Stimulated activated CD4-positive, alpha-beta T cell treated with anti-CD3 and anti-CD28 coated beads, Interleukin-4, amount 100 ng/mL, for 24 hours (primary cell): ENCODE measurements around the gene CYSRT1.

Experiments
- DNase-seq: peaks from one replicate; pipeline ENCODE4 v3.0.0-alpha.2; 2020

Gene CYSRT1, protein sequence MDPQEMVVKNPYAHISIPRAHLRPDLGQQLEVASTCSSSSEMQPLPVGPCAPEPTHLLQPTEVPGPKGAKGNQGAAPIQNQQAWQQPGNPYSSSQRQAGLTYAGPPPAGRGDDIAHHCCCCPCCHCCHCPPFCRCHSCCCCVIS

DNA sequence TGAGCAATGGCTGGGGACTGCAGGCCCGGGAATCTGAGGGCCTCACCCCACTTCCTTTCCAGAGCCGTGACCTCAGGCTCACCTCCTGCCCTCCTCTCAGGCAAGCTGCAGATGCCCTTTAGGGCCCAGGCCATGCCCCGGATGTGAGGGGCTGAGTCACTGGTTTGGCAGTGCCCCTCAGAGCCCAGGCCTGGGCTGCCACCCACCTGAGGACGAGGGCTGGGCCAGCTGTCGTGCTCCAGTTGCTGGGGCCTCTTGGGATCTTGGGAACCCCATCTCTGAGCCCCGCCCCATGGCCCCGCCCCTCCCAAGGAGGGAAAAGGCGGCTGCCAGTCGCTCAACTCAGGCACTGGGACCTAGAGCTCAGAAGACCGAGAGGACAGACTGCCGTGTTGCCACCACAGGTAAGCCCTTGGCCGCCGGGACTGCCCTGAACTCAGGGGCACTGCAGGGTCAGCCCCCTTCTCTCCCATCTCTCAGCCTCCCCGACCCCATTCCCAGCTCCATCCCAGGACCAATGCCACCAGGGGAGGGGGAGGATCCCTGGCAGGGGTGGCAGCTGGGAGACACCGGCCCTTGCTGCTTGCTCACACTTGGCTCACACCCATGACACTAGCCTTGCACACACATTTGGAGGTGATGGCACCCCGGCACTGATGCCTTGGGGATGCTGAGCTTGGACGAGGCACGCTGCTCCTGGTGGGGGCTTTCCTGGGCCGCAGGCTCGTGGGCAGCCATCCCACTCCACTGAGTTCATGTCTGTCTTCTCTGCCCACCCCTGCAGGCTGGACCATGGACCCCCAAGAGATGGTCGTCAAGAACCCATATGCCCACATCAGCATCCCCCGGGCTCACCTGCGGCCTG is at the start of gene CYSRT1:
Gene CYSRT1, plus strand, starts transcription at position 345 of the 865 bp plus-strand sequence. Its CDS starts 448 bp downstream, at position 793.
- no peak for DNase-seq

DNA sequence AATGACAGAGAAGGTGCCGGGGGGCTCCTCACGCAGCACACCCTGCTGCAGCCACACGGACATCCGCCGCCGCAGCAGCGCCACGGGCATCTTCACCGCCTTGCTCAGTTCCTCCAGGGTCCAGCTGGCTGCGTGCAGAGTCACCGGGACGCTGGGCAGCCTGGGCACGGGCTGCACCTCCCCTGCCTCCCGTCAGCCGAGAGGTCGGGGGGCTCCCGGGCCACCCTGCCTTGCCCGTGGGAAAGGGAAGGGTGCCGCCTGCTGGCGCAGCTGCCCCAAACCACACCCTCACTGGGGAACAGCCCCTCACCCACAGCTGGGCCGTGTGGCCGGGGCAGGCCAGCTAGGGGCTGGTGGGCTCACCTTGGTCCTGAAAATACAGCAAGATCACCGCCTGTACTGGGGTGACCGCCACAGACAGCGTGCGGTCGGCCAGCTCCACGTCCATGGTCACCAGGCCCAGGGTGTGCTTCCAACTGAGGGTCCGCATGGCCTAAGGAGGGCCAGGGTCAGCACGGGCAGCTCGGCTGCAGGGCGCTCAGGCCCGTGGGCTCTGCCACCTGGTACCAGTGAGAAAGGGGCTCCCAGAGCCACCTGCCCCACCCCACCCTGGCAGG is 49.5 kb upstream of the CYSRT1 start:
- no peak for DNase-seq

DNA sequence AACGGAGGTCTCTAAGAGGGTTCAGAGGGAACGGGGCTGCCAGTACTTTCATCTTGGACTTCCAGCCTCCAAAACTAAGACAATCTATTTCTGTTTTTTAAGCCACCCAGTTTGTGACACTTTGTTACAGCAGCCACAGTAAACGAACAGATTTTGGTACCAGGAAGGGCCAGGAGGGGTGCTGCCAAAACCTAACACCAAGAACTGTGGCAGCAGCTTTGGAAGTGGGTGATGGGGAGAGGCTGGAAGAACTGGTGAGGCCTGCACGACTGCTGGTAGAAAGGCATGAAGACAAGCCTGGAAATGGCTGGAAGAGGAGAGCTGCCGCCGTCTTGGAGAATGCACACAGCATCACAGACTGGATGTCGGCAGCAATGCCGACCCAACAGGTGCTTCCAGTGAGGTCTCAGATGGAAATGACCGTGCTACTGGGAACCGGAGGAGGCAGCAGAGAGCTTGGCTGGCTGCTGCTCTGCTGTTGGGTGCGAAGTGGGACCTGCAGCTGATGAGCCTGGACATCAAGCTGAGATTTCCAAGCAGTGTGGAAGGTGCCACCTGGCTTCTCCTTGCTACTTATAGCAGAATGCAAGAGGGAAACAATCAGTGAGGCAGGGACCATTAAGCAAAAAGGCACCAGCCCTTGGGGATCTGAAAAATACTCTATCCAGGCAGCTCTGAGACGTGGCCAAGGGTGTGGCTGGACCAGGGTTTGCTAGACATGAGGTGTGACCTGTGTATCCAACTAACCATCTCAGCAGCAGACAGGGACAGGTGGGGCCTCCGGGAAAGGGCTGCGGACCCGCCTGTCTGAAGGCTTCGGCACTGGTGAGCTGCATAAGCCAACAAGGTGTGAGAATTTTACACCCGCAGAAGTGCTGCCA is 48.4 kb upstream of the CYSRT1 start:
- DNase-seq: peak; percentile 22

DNA sequence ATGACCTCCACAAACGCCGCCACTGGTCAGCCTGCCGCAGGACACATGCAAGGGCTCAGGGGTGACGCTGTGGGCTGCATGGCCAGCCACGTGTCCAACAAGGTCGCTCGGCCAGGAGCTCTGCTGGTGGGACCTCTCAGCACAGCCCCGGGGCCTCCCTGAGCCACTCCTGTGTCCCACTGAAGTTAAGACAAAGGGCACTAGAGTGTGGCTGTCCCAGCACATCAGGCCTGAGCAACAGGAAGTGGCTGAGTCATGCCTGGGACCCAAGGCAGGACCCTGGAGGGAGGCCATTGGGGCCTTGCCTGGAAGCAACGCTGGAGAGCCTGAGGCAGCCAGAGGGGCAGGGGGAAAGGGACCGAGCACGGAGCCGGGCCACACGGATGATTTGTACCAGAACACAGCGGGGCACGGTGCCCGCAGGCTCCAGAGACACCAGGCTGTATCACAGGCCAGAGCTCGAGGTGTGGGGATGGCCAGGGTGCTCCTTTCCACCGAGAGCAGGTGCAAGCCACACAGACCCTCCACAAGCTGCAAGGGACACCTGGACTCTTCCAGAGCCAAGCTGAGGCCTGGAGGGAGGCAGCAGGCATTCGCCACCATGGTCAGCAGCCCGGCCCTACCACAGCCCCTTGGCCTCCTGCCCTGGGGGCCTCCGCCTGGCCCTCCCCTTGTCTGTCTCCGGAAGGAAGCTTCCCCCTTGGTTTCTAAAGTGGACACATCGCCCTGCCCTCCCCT is 46.6 kb upstream of the CYSRT1 start:
- DNase-seq: no peak

DNA sequence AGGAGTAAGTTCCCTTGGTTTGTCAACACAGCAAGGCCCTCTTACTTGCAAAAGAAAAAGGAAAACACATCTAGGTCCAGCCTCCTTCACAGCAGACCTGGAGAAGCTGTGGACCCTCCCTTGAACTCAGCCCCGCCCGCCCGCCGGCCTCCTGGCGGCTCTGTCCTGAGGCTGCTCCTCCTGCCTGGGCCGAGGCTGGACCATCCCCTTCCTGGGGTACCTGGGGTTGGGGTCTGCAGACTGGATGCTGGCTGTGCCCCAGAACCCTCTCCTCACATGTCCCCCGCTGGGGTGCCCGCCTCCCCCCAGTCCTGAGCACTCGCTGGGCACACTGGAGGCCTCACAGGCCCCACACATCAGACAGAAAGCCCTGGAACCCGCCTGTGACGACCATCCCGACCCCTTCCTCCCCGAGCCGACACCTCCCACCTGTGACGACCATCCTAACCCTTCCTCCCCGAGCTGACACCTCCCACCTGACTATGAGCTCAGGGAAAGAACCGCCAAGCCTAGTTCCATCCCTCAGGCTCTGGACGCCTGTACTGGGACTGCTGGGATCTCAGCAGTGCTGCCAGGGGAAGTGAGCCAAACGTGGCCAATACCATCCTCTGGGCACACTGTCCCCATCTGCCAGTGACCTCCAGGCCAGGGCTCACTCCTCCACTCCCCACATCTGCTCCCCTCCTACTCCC is 45.9 kb upstream of the CYSRT1 start:
- DNase-seq: no peak

DNA sequence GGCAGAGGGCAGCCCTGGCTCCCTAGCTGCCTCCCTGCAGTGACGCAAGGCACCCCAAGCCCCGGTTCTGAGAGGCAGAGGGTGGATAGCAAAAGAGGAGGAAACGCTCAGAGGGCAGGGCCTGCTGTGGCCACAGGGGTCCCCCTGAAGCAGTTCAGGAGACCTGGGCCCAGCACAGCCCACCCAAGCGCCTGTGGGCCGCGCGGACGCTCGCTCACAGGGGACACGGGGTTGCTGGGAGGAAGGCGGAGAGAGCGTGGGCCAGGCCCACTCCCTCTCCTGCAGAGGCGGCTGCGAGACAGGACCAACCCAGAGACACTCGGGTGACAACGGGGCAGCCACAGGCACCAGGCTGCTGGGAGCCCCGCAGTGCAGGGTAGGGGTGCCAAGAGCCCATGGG is 45.2 kb upstream of the CYSRT1 start:
- no peak for DNase-seq

DNA sequence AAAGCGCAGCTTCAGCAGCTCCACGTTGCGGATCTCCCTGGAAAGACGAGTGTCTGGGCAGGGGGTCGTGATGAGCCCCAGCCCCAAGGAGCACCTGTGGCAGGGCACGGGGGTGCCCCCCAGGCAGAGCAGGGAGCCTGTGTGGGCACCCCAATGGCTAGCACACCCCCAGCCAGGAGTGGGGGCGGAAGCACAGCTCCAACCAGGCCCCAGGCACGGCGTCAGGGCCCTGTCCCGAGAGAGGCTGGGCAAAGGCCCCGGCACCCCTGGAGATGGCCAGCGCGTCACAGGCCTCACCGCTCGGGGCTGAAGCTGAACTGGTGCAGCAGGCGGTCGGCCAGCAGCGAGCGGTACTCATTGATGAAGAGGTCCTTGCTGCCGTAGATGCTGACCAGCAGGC is 44.5 kb upstream of the CYSRT1 start:
- DNase-seq: no peak

DNA sequence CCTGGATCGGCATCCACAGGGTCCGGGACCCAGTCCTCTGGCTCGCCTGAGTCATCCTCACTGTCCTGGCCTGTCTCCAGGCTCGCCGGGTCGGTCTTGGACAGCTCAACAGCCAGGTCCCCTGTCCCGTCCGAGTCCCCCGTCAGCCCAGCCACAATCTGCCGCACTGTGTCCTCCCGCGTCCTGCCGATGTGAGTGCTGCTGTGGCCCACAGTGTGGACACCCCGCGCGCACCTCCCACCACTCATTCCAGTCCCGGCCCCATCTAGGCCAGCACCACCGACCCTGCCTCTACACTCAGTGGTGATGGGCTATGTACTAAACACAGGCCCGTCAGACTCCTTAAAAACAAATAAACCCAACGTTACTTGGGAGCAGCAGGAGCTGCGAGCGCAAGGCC is 43.3 kb upstream of the CYSRT1 start:
- DNase-seq: no peak

DNA sequence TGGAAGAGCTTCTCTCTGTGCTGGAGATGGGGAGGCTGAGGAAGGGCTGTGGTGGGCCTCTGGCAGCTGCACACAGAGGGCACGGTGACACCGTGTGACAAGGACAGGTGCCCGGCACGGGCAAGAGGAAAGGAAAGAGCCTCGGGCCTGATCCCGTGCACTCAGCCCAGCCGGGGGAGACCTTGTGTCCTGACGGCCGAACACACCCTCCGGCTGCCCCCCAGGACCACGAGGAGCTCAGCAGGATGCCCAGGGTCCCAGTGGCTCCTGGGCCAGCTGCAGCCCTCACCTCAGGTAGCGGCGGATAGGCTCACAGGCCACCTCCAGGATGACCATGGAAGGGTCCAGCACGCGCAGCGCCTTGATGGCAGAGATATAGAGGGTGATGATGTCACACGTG is 42.1 kb upstream of the CYSRT1 start:
- no peak for DNase-seq

DNA sequence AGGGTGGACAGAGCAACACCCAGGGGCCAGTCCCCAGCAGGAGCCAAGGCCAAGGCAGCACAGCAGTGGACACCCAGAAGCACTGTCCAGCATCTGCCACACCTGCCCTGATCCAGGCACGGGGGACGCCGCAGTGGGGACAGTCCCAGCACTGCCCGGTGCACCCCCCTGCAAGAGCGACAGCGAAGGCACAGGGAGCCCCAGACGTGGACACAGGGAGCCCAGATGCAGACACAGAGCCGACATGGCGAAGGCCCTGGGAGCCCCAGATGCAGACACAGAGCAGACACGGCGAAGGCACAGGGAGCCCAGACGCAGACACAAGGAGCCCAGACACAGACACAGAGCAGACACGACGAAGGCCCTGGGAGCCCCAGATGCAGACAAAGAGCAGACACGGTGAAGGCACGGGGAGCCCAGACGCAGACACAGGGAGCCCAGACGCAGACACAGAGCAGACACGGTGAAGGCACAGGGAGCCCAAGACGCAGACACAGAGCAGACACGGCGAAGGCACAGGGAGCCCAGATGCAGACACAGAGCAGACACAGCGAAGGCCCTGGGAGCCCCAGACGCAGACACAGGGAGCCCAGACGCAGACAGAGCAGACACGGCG is 40.9 kb upstream of the CYSRT1 start:
- DNase-seq: no peak

DNA sequence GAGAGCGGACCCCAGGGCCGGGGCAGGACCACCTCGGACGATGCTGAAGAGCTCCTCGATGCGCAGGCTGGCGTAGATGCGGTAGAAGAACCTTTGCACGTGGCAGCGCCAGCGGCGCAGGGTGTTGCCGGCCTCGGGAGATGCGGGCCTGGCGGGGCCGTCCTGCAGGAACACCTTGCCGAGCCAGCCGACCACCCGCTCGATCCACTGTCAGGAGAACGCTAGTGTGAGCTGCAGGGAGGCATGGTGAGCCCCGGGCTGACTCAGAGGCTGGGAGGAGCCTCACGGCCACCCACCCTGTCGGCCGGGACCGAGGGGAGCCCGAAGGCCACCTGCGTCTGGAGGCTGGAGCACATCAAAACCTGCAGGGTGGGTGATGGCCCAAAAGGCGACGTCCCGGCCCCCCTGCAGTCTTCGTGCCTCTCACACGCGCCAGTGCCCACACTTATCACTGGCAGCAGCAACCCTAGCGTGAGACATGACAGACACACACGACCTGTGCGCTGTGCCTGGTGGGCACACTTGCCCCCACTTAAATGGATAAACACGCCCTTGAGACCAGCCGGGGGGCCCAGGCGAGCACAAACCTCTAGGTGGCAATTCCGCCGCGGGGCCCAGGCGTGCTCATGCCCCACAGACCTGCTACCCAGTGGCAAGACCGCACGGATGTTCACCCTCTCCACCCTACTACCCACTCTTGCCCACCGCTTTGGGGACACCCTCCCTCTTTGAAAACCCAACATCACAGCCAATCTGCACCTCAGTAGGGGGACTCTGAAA is 39.9 kb upstream of the CYSRT1 start:
- no peak for DNase-seq

DNA sequence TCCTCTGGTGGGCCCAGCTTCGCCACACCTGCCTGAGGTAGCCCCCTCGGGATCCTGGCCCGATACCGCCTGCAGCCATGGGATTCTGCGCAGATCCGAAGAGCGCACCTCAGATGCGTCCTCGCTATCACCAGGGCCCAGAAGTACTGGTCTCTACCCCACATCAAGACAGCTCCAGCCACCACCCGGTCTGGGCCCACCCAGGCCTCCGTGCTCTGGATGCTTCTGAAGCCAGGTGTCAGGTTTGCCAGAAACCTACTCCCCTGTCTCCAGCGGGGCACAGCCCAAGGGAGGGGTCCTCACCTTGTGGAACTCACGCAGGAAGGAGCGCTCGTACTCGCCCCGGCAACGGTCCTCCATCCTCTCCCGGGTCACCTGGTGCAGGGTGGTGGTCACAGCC is 39.1 kb upstream of the CYSRT1 start:
- no peak for DNase-seq

DNA sequence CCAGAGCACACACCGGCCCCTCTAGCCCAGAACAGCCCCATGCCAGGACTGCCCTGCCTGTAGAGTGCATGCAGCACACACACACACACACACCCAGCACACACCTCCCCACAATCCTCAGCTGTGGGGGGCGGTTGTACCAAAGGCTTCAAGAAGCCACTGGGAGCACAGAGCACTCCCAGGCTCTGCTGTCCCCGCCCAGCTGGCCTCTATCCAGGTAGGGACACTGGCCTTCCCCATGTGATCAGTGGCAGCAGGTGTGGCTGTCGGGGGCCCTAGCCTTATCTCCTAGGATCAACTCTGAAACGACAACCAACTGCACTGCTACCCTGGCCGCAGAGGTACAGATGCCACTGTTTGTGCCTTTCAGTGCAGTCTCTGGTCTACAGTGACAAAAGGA is 38.6 kb upstream of the CYSRT1 start:
- DNase-seq: no peak

DNA sequence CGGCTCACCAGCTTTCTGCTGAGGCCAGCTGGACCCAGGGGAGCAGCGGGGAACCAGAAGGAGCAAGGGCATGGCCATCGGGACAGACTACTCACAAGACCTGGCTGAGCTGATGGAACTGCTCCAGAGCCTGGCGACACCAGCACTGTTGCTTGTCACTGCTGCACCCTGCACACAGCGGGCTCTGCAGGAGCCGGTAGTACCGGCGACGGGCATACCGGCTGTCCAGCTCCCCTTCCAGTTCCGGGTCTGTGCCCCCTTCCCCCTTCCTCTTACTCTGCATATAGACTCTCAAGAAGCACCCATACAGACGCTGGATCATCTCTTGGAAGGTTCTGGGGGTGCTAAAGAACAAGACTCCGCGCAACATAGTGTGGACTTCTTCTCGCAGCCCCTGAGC is 37.6 kb upstream of the CYSRT1 start:
- DNase-seq: no peak

DNA sequence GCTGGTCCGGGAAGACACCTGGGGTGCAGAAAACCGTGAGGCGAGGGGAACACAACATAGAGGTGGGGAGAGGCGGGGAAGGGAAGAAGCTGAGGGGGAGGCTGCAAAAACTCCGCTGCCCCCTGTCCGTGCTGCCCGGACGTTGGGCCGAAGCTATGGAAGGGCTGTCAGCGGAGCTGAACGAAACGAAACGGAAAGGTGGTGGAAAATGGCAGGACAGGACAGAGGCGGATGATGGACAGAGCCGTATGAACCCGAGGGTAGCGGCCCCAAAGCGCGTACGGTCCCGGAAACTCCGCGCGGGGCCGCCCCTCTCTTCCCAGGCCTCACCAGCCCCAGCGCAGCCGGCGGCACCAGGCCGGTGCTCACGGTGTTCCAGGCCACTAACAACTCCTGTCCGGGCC is 36.9 kb upstream of the CYSRT1 start:
- DNase-seq: no peak

DNA sequence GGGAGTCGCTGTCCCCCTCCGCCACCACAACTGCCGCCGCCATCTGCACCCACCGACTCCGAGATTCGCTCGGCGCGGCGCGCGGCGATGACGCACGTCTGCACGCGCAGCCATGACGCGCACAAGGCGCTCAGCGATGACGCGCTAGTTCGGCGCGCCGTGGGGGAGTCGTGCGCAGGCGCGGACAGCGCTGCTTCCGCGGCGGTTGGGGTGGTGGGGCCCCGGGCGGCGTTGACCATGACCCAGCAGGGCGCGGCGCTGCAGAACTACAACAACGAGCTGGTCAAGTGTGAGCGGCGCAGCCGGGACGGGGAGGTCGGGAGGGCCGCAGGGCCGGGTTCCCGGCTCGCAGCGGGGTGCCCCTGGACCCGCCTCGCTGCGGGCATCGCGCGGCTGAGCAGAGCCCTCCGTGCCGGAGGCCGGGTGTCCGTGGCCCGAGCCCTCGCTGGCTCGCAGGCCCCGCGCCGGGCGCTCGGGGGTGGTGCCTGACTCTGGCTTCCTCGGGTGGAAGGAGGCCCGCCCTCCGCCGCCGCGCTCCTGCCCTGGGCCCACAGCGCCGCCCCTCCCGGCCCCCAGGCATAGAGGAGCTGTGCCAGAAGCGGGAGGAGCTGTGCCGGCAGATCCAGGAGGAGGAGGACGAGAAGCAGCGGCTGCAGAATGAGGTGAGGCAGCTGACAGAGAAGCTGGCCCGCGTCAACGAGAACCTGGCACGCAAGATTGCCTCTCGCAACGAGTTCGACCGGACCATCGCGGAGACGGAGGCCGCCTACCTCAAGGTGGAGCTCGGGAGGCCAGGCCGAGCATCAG is 36.3 kb upstream of the CYSRT1 start, which contains the start of the genes ANAPC2 and SSNA1:
Gene ANAPC2, minus strand, starts transcription at position 71 of the 807 bp plus-strand sequence. Its CDS starts 28 bp downstream, at position 43.
Gene SSNA1, plus strand, starts transcription at position 187 of the 807 bp plus-strand sequence. Its CDS starts 51 bp downstream, at position 238.
- DNase-seq: peak; percentile 92

DNA sequence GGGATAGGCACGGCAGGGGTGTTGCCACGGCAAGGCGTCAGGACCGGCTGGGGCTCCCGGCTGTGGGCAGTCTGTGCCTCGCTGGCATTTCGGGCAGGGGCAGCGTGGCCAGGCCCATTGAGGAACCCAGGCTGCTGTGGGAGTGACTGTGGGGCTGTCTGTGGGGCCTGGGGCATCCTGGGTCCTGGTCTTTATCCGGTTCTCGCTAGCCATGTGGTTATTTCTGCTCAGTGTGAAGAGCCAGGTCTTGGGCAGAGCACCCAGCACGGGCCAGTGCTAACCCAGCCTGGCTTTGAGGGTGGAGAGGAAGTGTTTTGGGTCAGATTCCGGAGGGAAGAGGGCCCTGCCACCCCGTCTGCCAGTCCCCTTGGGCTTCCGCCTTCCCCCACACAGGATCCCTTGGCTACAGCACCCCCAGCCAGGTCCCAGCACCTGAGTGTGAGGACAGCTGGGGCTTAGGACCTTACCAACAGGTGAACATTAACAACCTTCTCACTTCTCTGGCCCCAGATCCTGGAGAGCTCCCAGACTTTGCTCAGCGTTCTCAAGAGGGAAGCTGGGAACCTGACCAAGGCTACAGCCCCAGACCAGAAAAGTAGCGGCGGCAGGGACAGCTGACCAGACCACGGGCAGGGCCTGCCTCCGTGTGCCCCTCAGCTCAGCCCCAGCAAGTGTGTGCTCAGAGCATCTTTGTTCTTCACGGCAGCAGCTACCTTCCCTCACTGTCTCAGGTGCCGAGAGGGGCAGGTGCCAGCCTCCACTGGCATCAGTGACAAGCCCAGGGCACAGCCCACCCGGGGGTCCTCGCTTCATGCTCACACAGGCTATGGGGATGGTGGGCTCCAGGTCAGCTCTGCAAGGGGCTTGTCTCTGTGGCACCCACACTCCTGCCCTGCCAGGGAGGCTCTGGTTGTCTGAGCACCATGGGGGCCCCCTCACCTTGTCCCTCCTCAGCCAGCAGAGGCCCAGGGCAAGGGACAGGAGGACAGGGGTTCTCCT is 35.4 kb upstream of the CYSRT1 start:
- DNase-seq: no peak

DNA sequence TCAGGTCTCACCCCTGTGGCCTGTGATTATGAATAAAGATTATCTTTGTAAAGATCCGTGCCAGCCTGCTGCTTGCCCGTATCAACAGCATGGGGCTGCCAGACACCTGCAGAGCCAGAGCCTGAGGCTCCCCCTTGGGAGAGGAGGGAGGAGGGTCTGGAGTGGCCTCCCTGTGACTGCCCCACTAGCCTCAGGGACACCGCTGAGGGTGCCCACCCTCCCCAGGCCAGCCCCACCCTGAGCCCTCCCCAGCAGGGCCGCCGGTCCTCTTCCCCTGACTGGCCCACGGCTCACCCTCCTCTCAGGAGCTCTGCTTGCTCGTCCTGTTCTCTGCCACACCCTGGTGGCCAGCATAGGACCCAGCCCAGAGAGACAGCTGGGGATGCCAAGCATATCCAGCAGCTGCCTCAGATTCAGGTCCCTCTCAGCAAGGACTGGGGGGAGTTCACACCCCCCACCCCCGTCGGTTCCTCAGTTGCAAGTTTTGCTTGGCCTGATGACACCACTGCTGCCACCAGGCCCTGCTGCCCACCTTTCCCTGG is 34.6 kb upstream of the CYSRT1 start:
- no peak for DNase-seq
